GM04504 (cell line): ENCODE measurements around the gene FILIP1L.

Source experiments
- DNase-seq: peaks from one replicate; pipeline ENCODE4 v3.0.0-alpha.2; 2012; ENCODE audit warnings: low read depth

Gene FILIP1L

GRCh38 chr3:99921986-99922385 is 192.3 kb downstream of the FILIP1L start:
- no peak for DNase-seq

GRCh38 chr3:99921377-99921695 is 193.0 kb downstream of the FILIP1L start:
- no peak for DNase-seq

- peak; percentile 49 for DNase-seq
These were observed 193.6 kb downstream of the FILIP1L start for GRCh38 chr3:99920481-99921376.

GRCh38 chr3:99919694-99920093 is 194.6 kb downstream of the FILIP1L start:
- DNase-seq, result no peak

GRCh38 chr3:99918715-99919114 is 195.6 kb downstream of the FILIP1L start:
- DNase-seq, result no peak

- no peak for DNase-seq
These were observed 198.3 kb downstream of the FILIP1L start for GRCh38 chr3:99915906-99916432.

- DNase-seq, result no peak
These were observed 202.9 kb downstream of the FILIP1L start for GRCh38 chr3:99911433-99911832.

GRCh38 chr3:99910752-99911290 is 203.5 kb downstream of the FILIP1L start:
- no peak for DNase-seq

- DNase-seq, result no peak
These were observed 204.4 kb downstream of the FILIP1L start for GRCh38 chr3:99909714-99910495.

- no peak for DNase-seq
These were observed 206.2 kb downstream of the FILIP1L start for GRCh38 chr3:99907959-99908544.

- no peak for DNase-seq
These were observed 210.4 kb downstream of the FILIP1L start for GRCh38 chr3:99903869-99904268.

GRCh38 chr3:99902091-99902490 is 212.2 kb downstream of the FILIP1L start:
- no peak for DNase-seq

GRCh38 chr3:99901200-99901926 is 212.9 kb downstream of the FILIP1L start:
- DNase-seq, result peak; percentile 68

- DNase-seq, result no peak
These were observed 214.1 kb downstream of the FILIP1L start for GRCh38 chr3:99900248-99900647.

- DNase-seq, result no peak
These were observed 214.7 kb downstream of the FILIP1L start for GRCh38 chr3:99899603-99900002.

- DNase-seq, result no peak
These were observed 217.8 kb downstream of the FILIP1L start for GRCh38 chr3:99896482-99896881.

GRCh38 chr3:99895703-99896441 is 218.4 kb downstream of the FILIP1L start:
- DNase-seq, result peak; percentile 74

- no peak for DNase-seq
These were observed 219.1 kb downstream of the FILIP1L start for GRCh38 chr3:99895131-99895696.

GRCh38 chr3:99892332-99892731 is 222.0 kb downstream of the FILIP1L start:
- DNase-seq, result no peak

GRCh38 chr3:99891610-99892285 is 222.6 kb downstream of the FILIP1L start:
- DNase-seq, result no peak
